OCI-LY1 (cell line): ENCODE results near the gene GRID2.

Experiments
- H2AFZ ChIP-seq: fragments of 200-600 bp; sonication (generic), shearing (Covaris generic); 2 replicates; pipeline ENCODE4 v1.6.0; 2014; ENCODE audit warnings: antibody characterized with exemption, mild to moderate bottlenecking, low read length
- H3F3A ChIP-seq: fragments of 200-600 bp; sonication (generic), shearing (Covaris generic); 2 replicates; pipeline ENCODE4 v1.6.0; 2014; ENCODE audit warnings: mild to moderate bottlenecking, antibody characterized with exemption, low read length, moderate library complexity; ENCODE audit not compliant: insufficient read depth
- H3K27ac ChIP-seq: fragments of 200-600 bp; sonication (generic); 2 replicates; pipeline ENCODE4 v1.5.1; 2014; ENCODE audit warnings: low read length, mixed run types, mild to moderate bottlenecking, low read depth; ENCODE audit not compliant: poor library complexity, severe bottlenecking
- H3K27me3 ChIP-seq: fragments of 200-600 bp; sonication (generic); 2 replicates; pipeline ENCODE4 v1.6.0; 2014; ENCODE audit warnings: antibody characterized with exemption, mild to moderate bottlenecking, low read length, moderate library complexity; ENCODE audit not compliant: insufficient read depth
- H3K36me3 ChIP-seq: fragments of 200-600 bp; sonication (generic); 2 replicates; pipeline ENCODE4 v1.6.1; 2014; ENCODE audit warnings: mild to moderate bottlenecking, antibody characterized with exemption, low read length, moderate library complexity, mixed read lengths; ENCODE audit not compliant: insufficient read depth
- H3K4me1 ChIP-seq: fragments of 200-600 bp; sonication (generic); 2 replicates; pipeline ENCODE4 v1.5.1; 2014; ENCODE audit warnings: mild to moderate bottlenecking, low read length, moderate library complexity; ENCODE audit not compliant: insufficient read depth, severe bottlenecking
- H3K4me2 ChIP-seq: fragments of 200-600 bp; sonication (generic), shearing (Covaris generic); 2 replicates; pipeline ENCODE4 v1.6.1; 2014; ENCODE audit warnings: low read length
- H3K4me3 ChIP-seq: fragments of 200-600 bp; sonication (generic); 2 replicates; pipeline ENCODE4 v1.5.1; 2014; ENCODE audit warnings: low read length, low read depth, mild to moderate bottlenecking, mixed read lengths; ENCODE audit not compliant: poor library complexity, severe bottlenecking
- H3K79me2 ChIP-seq: fragments of 200-600 bp; shearing (Covaris generic); 2 replicates; pipeline ENCODE4 v1.6.1; 2016; ENCODE audit warnings: mixed run types, low read length, mixed read lengths; ENCODE audit not compliant: insufficient read depth
- H3K9ac ChIP-seq: fragments of 200-600 bp; sonication (generic), shearing (Covaris generic); 2 replicates; pipeline ENCODE4 v1.6.1; 2014; ENCODE audit warnings: mild to moderate bottlenecking, low read length, mixed read lengths
- H3K9me2 ChIP-seq: fragments of 200-600 bp; sonication (generic), shearing (Covaris generic); 2 replicates; pipeline ENCODE4 v1.6.1; 2014; ENCODE audit warnings: low read depth, mild to moderate bottlenecking, low read length, mixed read lengths
- H3K9me3 ChIP-seq: fragments of 200-600 bp; shearing (Covaris generic); 2 replicates; pipeline ENCODE4 v1.6.1; 2014; ENCODE audit warnings: low read length, mixed read lengths
- H4K20me1 ChIP-seq: fragments of 200-600 bp; sonication (generic), shearing (Covaris generic); 2 replicates; pipeline ENCODE4 v1.6.0; 2016; ENCODE audit warnings: mild to moderate bottlenecking, low read length; ENCODE audit not compliant: insufficient read depth
- EZH2 ChIP-seq: fragments of 200-600 bp; sonication (generic), shearing (Covaris generic); IDR thresholded peaks from 2 replicates; pipeline ENCODE4 v1.8.0; 2017; ENCODE audit warnings: borderline replicate concordance, mixed run types, mild to moderate bottlenecking, antibody characterized with exemption, low read length, moderate library complexity, mixed read lengths
- TF ChIP-seq, protein P1 (sequence below): fragments of 200-600 bp; sonication (generic), shearing (Covaris generic); IDR thresholded peaks from 2 replicates; pipeline ENCODE4 v1.5.1; 2017; ENCODE audit warnings: mild to moderate bottlenecking, antibody characterized with exemption, low read length, moderate library complexity, mixed read lengths

The GRID2 gene

GRCh38 chr4:92733231-92733630 lies 429.5 kb downstream of the GRID2 start:
- H3K4me3 ChIP-seq = no peak overlapping the region
- H3K9me2 ChIP-seq = no peaks in the 10 kb centered on the region
- H2AFZ ChIP-seq = no peak overlapping the region
- no peaks in the 10 kb centered on the region for H3K27me3 ChIP-seq
- H3F3A ChIP-seq = no peaks in the 10 kb centered on the region
- no peak overlapping the region for H3K4me2 ChIP-seq
- no peak overlapping the region for H3K27ac ChIP-seq
- H3K36me3 ChIP-seq = no peaks in the 10 kb centered on the region
- H3K9me3 ChIP-seq = no peaks in the 10 kb centered on the region
- no peaks in the 10 kb centered on the region for H3K4me1 ChIP-seq
- no peaks in the 10 kb centered on the region for H4K20me1 ChIP-seq
- no peak overlapping the region for H3K9ac ChIP-seq
- TF ChIP-seq EZH2 = no peak
- TF ChIP-seq, protein P1, sequence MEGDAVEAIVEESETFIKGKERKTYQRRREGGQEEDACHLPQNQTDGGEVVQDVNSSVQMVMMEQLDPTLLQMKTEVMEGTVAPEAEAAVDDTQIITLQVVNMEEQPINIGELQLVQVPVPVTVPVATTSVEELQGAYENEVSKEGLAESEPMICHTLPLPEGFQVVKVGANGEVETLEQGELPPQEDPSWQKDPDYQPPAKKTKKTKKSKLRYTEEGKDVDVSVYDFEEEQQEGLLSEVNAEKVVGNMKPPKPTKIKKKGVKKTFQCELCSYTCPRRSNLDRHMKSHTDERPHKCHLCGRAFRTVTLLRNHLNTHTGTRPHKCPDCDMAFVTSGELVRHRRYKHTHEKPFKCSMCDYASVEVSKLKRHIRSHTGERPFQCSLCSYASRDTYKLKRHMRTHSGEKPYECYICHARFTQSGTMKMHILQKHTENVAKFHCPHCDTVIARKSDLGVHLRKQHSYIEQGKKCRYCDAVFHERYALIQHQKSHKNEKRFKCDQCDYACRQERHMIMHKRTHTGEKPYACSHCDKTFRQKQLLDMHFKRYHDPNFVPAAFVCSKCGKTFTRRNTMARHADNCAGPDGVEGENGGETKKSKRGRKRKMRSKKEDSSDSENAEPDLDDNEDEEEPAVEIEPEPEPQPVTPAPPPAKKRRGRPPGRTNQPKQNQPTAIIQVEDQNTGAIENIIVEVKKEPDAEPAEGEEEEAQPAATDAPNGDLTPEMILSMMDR = no peak
- H3K79me2 ChIP-seq = no peaks in the 10 kb centered on the region

DNA sequence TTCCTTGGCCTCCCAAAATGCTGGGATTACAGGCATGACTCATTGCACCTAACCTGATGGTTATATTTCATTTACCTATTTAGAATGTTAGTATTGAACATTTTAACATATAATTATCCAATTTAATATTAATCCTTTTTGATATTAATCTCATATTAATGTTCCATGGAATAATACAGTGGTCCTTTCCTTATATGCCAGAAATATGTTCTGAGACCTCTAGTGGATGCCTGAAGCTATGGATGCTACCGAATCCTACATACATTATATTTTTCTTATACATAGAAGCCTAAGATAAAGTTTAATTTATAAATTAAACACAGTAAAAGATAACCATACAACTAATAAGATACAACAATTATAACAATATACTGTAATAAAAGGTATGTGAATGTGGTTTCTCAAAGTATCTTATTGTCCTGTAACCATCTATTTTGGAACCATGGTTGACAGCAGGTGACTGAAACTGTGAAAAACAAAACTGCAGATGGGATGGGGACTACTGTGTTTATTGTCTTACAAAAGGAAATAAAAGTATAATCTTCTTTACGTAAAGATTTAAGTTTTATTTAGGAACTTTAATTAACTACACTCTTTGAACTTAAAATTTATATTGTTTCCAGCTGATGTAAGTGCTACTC lies 431.4 kb downstream of the GRID2 start:
- Histone ChIP-seq H3K27ac (no peak overlapping the region), H3K27me3 (no peaks in the 10 kb centered on the region), H3K9me2 (no peaks in the 10 kb centered on the region), H3K79me2 (no peaks in the 10 kb centered on the region), H3K4me1 (no peaks in the 10 kb centered on the region), H3F3A (no peaks in the 10 kb centered on the region), H3K4me3 (no peak overlapping the region), H3K4me2 (no peak overlapping the region), H3K9ac (no peak overlapping the region), H3K36me3 (no peaks in the 10 kb centered on the region), H3K9me3 (no peaks in the 10 kb centered on the region), H2AFZ (no peak overlapping the region), H4K20me1 (no peaks in the 10 kb centered on the region)
- TF ChIP-seq, protein P1 = no peak
- TF ChIP-seq EZH2 = no peak

- no peak for TF ChIP-seq EZH2
- TF ChIP-seq, protein P1 = no peak
- no peak overlapping the region for H3K4me2 ChIP-seq
- H3K9me3 ChIP-seq = no peaks in the 10 kb centered on the region
Observed at GRCh38 chr4:92760433-92760832, 456.7 kb downstream of the GRID2 start.

More at GRCh38 chr4:92760433-92760832, 456.7 kb downstream of the GRID2 start:
- Histone ChIP-seq H3K27ac (no peak overlapping the region), H3K4me3 (no peak overlapping the region), H4K20me1 (no peaks in the 10 kb centered on the region), H3K9me2 (no peaks in the 10 kb centered on the region), H3F3A (no peaks in the 10 kb centered on the region), H3K79me2 (no peaks in the 10 kb centered on the region), H3K27me3 (no peaks in the 10 kb centered on the region), H3K36me3 (no peaks in the 10 kb centered on the region), H3K9ac (no peak overlapping the region), H2AFZ (no peak overlapping the region), H3K4me1 (no peaks in the 10 kb centered on the region)
